Sigmoid colon (tissue), 7 donors: ENCODE results near the gene CNOT3. TPM values are rescaled to one million over a fixed set of nuclear protein-coding genes. Genes with fewer than 3 reads are reported as not detected.

Experiments used
- DNase-seq: peaks from one replicate; pipeline ENCODE4 v3.0.0-alpha.2; 2019
- H3K27ac ChIP-seq, 4 donors: fragments of 200-600 bp; sonication (generic); one replicate each; pipeline ENCODE4 v1.5.1; 2016 to 2019; ENCODE audit warnings: mild to moderate bottlenecking in 1 of 4
- H3K27me3 ChIP-seq, 3 donors: fragments of 200-600 bp; sonication (generic); one replicate each; pipeline ENCODE4 v1.5.1; 2019; ENCODE audit warnings: mild to moderate bottlenecking in 1 of 3
- H3K36me3 ChIP-seq, 4 donors: fragments of 200-600 bp; sonication (generic); one replicate each; pipeline ENCODE4 v1.5.1; 2016 to 2019
- H3K4me1 ChIP-seq, 4 donors: fragments of 200-600 bp; sonication (generic); one replicate each; pipeline ENCODE4 v1.5.1; 2017 to 2019
- H3K4me3 ChIP-seq, 4 donors: fragments of 200-600 bp; sonication (generic); one replicate each; pipeline ENCODE4 v1.5.1; 2017 to 2019; ENCODE audit warnings: mild to moderate bottlenecking in 2 of 4, moderate library complexity in 1 of 4
- H3K9me3 ChIP-seq, 4 donors: fragments of 200-600 bp in 3 of 4; sonication (generic) in 3 of 4; one replicate each; pipeline versions ENCODE4 v1.5.1 to v1.6.1; 2013 to 2019
- CTCF ChIP-seq, 4 experiments: fragments of 450-650 bp in 3 of 4; fragments of 200-600 bp in 1 of 4; IDR thresholded peaks; one replicate each; pipeline ENCODE4 v1.5.1; 2016 to 2019; ENCODE audit warnings: antibody characterized with exemption in 4 of 4, mild to moderate bottlenecking in 3 of 4, moderate library complexity in 2 of 4
- EP300 ChIP-seq, 4 donors: sonication (generic); formaldehyde crosslinking; IDR thresholded peaks; one replicate each; pipeline ENCODE4 v1.6.1; 2017; ENCODE audit warnings: antibody characterized with exemption in 4 of 4
- POLR2A ChIP-seq, 2 donors: fragments of 450-650 bp; IDR thresholded peaks; one replicate each; pipeline ENCODE4 v1.6.1; 2016; ENCODE audit warnings: antibody characterized with exemption in 2 of 2, mild to moderate bottlenecking in 2 of 2, moderate library complexity in 2 of 2
- POLR2AphosphoS5 ChIP-seq, 4 donors: sonication (generic); formaldehyde crosslinking; IDR thresholded peaks; one replicate each; pipeline ENCODE4 v1.6.1; 2017; ENCODE audit warnings: antibody characterized with exemption in 4 of 4
- WGBS, 2 donors: extraction: QIAGEN DNeasy Blood & Tissue Kit; methylation state at CpG; one replicate each; pipeline ENCODE4 v1.1.7; 2013; 5-methylcytosine and 5-hydroxymethylcytosine counted together
- intact Hi-C: fragments of 100-400 bp; cut with DNase I; formaldehyde crosslinking; loops from one replicate; pipeline ENCODE4 v1.15.1; 2023
- polyA plus RNA-seq, 3 donors: library from polyadenylated mRNA; stranded (reverse); fragments of 200-250 nt; gene quantifications; one replicate each; pipeline ENCODE4 v1.2.3, GENCODE V29; 2013
- total RNA-seq, 4 donors: library from RNA; depleted of rRNA; stranded (reverse); fragments of >200 nt; gene quantifications; one replicate each; pipeline ENCODE4 v1.1.0, GENCODE V29; 2016
- donor health status: healthy with polysubstance abuse.
- donor health status: Bipolar disorder and iron deficiency.
- donor health status: healthy.

The CNOT3 gene
- total and polyA plus RNA-seq, 7 donors = 11.8 to 32.9 (median 19.8) TPM

DNA sequence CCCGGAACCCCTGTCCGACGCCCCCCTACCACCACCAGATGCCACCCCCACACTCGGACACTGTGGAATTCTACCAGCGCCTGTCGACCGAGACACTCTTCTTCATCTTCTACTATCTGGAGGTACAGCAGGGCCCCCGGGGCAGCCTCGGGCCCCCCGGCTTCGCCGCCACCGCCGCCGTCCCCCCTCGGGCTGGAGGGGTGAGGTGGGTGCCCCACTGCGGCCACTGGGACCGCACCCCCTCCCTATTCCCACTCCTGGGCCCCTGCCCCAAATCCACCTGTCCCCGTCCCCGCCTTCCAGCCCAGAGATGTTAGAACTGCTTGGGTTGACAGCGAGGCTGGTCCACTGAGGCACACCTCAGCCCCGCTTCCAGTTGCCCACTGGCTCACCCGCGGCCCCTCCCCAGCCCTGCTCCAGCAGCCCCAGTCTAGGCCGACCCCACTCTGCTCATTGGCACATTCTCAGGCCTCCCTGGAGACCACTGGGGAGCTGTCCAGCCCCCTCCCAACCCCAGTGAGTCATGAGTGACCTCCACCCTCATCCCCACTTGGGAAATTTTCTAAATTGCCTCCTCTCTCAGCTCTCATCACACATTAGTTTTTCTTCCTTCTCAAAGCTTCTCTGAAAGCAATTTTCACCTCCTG, 15.4 kb downstream of the CNOT3 start:
- H3K36me3 ChIP-seq = peaks cover 68 to 100% (median 84%) of the 10 kb centered on the region in 4 donors

GRCh38 chr19:54153731-54154326, 16.3 kb downstream of the CNOT3 start:
- Histone ChIP-seq H3K36me3 (peaks cover 60 to 95% (median 76%) of the 10 kb centered on the region in 4 donors), H3K27ac (peak overlapping the region in 2 of 4 donors; percentile 15 to 37), H3K27me3 (no peaks in the 10 kb centered on the region), H3K4me3 (no peak overlapping the region), H3K4me1 (peaks cover 0 to 12% (median 10%) of the 10 kb centered on the region in 4 donors), H3K9me3 (no peaks in the 10 kb centered on the region)
- DNase-seq = no peak
- TF ChIP-seq CTCF (IDR thresholded peaks at IDR 0.05) (no peak), EP300 (IDR thresholded peaks at IDR 0.05) (no peak), POLR2A (IDR thresholded peaks at IDR 0.05) (no peak)
- intact Hi-C loops = no loop called here
- 86 to 87% methylated on average over 10 of the region's 10 CpGs for WGBS, 2 donors

More for the DNA sequence above, 15.4 kb downstream of the CNOT3 start:
- Histone ChIP-seq H3K27me3 (no peaks in the 10 kb centered on the region), H3K4me1 (peaks cover 0 to 7% (median 3%) of the 10 kb centered on the region in 4 donors), H3K27ac (peak overlapping the region in 2 of 4 donors; percentile 15 to 37), H3K4me3 (no peak overlapping the region), H3K9me3 (no peaks in the 10 kb centered on the region)
- intact Hi-C loops = no loop called here
- 92 to 93% methylated on average over 25 of the region's 25 CpGs for WGBS, 2 donors
- no peak for DNase-seq
- TF ChIP-seq CTCF (IDR thresholded peaks at IDR 0.05) (no peak), POLR2AphosphoS5 (IDR thresholded peaks at IDR 0.05) (no peak), POLR2A (IDR thresholded peaks at IDR 0.05) (no peak), EP300 (IDR thresholded peaks at IDR 0.05) (no peak)

- intact Hi-C loops = no loop called here
- DNase-seq = no peak
- WGBS, 2 donors = 60 to 74% methylated on average over 18 of the region's 18 CpGs
- Histone ChIP-seq H3K4me3 (no peak overlapping the region), H3K9me3 (no peaks in the 10 kb centered on the region), H3K27ac (no peak overlapping the region), H3K36me3 (peaks cover 52 to 85% (median 68%) of the 10 kb centered on the region in 4 donors), H3K27me3 (no peaks in the 10 kb centered on the region), H3K4me1 (peaks cover 0 to 16% (median 12%) of the 10 kb centered on the region in 4 donors)
- TF ChIP-seq POLR2A (IDR thresholded peaks at IDR 0.05) = no peak
- no peak for TF ChIP-seq CTCF (IDR thresholded peaks at IDR 0.05)
- no peak for TF ChIP-seq POLR2AphosphoS5 (IDR thresholded peaks at IDR 0.05)
- TF ChIP-seq EP300 (IDR thresholded peaks at IDR 0.05) = no peak
Measured at GRCh38 chr19:54154603-54155345, 17.2 kb downstream of the CNOT3 start.

GRCh38 chr19:54155694-54156093, 18.1 kb downstream of the CNOT3 start:
- H3K36me3 ChIP-seq = peaks cover 47 to 76% (median 60%) of the 10 kb centered on the region in 4 donors
- TF ChIP-seq POLR2A (IDR thresholded peaks at IDR 0.05) (no peak), POLR2AphosphoS5 (IDR thresholded peaks at IDR 0.05) (no peak), EP300 (IDR thresholded peaks at IDR 0.05) (no peak), CTCF (IDR thresholded peaks at IDR 0.05) (no peak)
- 81 to 84% methylated on average over 19 of the region's 19 CpGs for WGBS, 2 donors
- H3K4me3 ChIP-seq = no peak overlapping the region
- DNase-seq = no peak
- H3K27ac ChIP-seq = peak overlapping the region in 1 of 4 donors; percentile 17
- intact Hi-C loops = no loop called here
- H3K4me1 ChIP-seq = peaks cover 0 to 23% (median 19%) of the 10 kb centered on the region in 4 donors
- H3K9me3 ChIP-seq = no peaks in the 10 kb centered on the region
- H3K27me3 ChIP-seq = no peaks in the 10 kb centered on the region
